NCI-H1436 (cell line): ENCODE data around the gene PDHA2.
A peak's percentile ranks its signal among the peaks of the same experiment; 100 is the strongest.
"Not testable (repeated sequence)": the region's sequence is repeated elsewhere in the genome, so short reads cannot be mapped to it uniquely, and the experiment has no call there.

Experiments
- DNase-seq: peaks from one replicate; lab custom pipeline; 2025; lab: John Stamatoyannopoulos, UW

The PDHA2 gene

GRCh38 chr4:95839891-95840290 is at the start of gene PDHA2:
Gene PDHA2 (plus strand): TSS chr4:95840093. CDS start chr4:95840151, 58 bp downstream.
- DNase-seq = no peak

GRCh38 chr4:95798003-95798402 is 41.9 kb upstream of the PDHA2 start:
- no peak for DNase-seq

GRCh38 chr4:95798727-95799126 is 41.2 kb upstream of the PDHA2 start:
- DNase-seq = no peak

- DNase-seq = no peak
Measured at GRCh38 chr4:95821867-95822266, 18.0 kb upstream of the PDHA2 start.

- no peak for DNase-seq
Measured at GRCh38 chr4:95825546-95825945, 14.3 kb upstream of the PDHA2 start.

- DNase-seq = no peak
Measured at GRCh38 chr4:95830651-95831050, 9.2 kb upstream of the PDHA2 start.

- no peak for DNase-seq
Measured at GRCh38 chr4:95831166-95831565, 8.7 kb upstream of the PDHA2 start.

- no peak for DNase-seq
Measured at GRCh38 chr4:95833711-95834194, 6.1 kb upstream of the PDHA2 start.

- no peak for DNase-seq
Measured at GRCh38 chr4:95835672-95836071, 4.2 kb upstream of the PDHA2 start.

- DNase-seq = no peak
Measured at GRCh38 chr4:95838192-95838591, 1.7 kb upstream of the PDHA2 start.

GRCh38 chr4:95847908-95848460 is 8.1 kb downstream of the PDHA2 start:
- no peak for DNase-seq

GRCh38 chr4:95850161-95850560 is 10.3 kb downstream of the PDHA2 start:
- no peak for DNase-seq

GRCh38 chr4:95857761-95858160 is 17.9 kb downstream of the PDHA2 start:
- DNase-seq = no peak

GRCh38 chr4:95867919-95868318 is 28.0 kb downstream of the PDHA2 start:
- peak; percentile 2 for DNase-seq

GRCh38 chr4:95869414-95869813 is 29.5 kb downstream of the PDHA2 start:
- not testable (repeated sequence) for DNase-seq

GRCh38 chr4:95869961-95870500 is 30.1 kb downstream of the PDHA2 start:
- no peak for DNase-seq

- no peak for DNase-seq
Measured at GRCh38 chr4:95877636-95878035, 37.7 kb downstream of the PDHA2 start.

GRCh38 chr4:95887551-95887950 is 47.7 kb downstream of the PDHA2 start:
- no peak for DNase-seq

GRCh38 chr4:95889662-95890061 is 49.8 kb downstream of the PDHA2 start:
- DNase-seq = no peak
